ENCODE measurements around the gene DAP.

DNA sequence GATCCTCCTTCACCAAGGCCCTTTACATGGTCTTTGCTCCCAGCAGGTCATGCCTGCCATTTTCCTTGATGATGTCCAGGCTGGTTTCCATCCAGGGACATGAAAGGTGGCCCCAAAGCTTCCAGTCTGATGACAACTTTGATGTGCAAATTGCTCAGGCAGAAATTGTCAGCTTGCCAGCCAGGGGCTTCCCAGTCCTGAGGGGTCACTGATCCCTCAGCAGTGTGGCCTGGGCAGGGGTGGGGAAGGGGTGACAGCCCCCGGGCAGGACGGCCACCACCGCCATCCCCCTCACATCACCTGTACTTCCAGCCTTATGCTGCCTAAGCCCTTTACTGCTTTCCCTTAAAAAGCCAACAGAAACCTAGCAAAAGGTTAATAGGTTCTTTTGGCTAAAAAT, 100.9 kb downstream of the DAP start:
- TF ChIP-seq CTCF (IDR thresholded peaks at IDR 0.05), result no peak
- no peak for TF ChIP-seq POLR2A (IDR thresholded peaks at IDR 0.05)
